H7 (cell line): ENCODE data around the gene C19orf25. TPM values are rescaled to one million over a fixed set of nuclear protein-coding genes. Genes with fewer than 3 reads are reported as not detected.

Source experiments
- DNase-seq: peaks from one replicate; pipeline ENCODE4 v3.0.0; 2012
- H3K27me3 ChIP-seq: 2 replicates; pipeline ENCODE4 v1.6.0; 2011; ENCODE audit warnings: mild to moderate bottlenecking, low read length; ENCODE audit not compliant: control insufficient read depth, insufficient read depth
- H3K36me3 ChIP-seq: replicated peaks from 2 replicates; pipeline ENCODE4 v1.5.1; 2011; ENCODE audit warnings: low read length; ENCODE audit not compliant: control insufficient read depth, insufficient read depth
- H3K4me3 ChIP-seq: 2 replicates; pipeline ENCODE4 v1.5.1; 2011; ENCODE audit warnings: low read depth, mild to moderate bottlenecking, control low read depth, low read length, moderate library complexity; ENCODE audit not compliant: insufficient read depth
- total RNA-seq: library from RNA; depleted of rRNA; stranded (reverse); fragments of >200 nt; shearing (Covaris generic); gene quantifications from 2 replicates; pipeline ENCODE4 v1.2.3, GENCODE V29; 2014

Gene C19orf25
- total RNA-seq, 1 experiment from 2014 or later: 75.3 TPM

GRCh38 chr19:1495051-1495798 is 16.2 kb upstream of the C19orf25 start:
- H3K27me3 ChIP-seq: peaks cover 17% of the 10 kb centered on the region
- H3K4me3 ChIP-seq: no peak overlapping the region
- DNase-seq: no peak
- H3K36me3 ChIP-seq: no peaks in the 10 kb centered on the region

- H3K4me3 ChIP-seq: no peak overlapping the region
- no peak for DNase-seq
- no peaks in the 10 kb centered on the region for H3K36me3 ChIP-seq
- peaks cover 19% of the 10 kb centered on the region for H3K27me3 ChIP-seq
These were observed 15.2 kb upstream of the C19orf25 start for GRCh38 chr19:1494115-1494815.

- H3K36me3 ChIP-seq: no peaks in the 10 kb centered on the region
- peaks cover 19% of the 10 kb centered on the region for H3K27me3 ChIP-seq
- DNase-seq: no peak
- no peak overlapping the region for H3K4me3 ChIP-seq
These were observed 13.5 kb upstream of the C19orf25 start for GRCh38 chr19:1492474-1493006.

- no peaks in the 10 kb centered on the region for H3K36me3 ChIP-seq
- no peak for DNase-seq
- peaks cover 19% of the 10 kb centered on the region for H3K27me3 ChIP-seq
- peak overlapping the region; percentile 61 for H3K4me3 ChIP-seq
These were observed 12.8 kb upstream of the C19orf25 start for GRCh38 chr19:1491849-1492170.

GRCh38 chr19:1491114-1491848 is 12.3 kb upstream of the C19orf25 start, which contains the start of gene REEP6:
TSS of gene REEP6 (plus strand) at chr19:1491181. CDS start at chr19:1491270, 89 bp downstream.
- peak within 1 kb of the TSS; percentile 61 for H3K4me3 ChIP-seq
- DNase-seq: no peak
- no peaks in the 10 kb centered on the region for H3K36me3 ChIP-seq
- peaks cover 19% of the 10 kb centered on the region for H3K27me3 ChIP-seq

GRCh38 chr19:1490311-1491113 is 11.5 kb upstream of the C19orf25 start, which contains the start of gene PCSK4:
TSS of gene PCSK4 (minus strand) at chr19:1490350. CDS start at chr19:1490346, 4 bp downstream.
- Histone ChIP-seq H3K27me3 (peaks cover 19% of the 10 kb centered on the region), H3K4me3 (peak within 1 kb of the TSS; percentile 61), H3K36me3 (no peaks in the 10 kb centered on the region)
- peak; percentile 100 for DNase-seq

GRCh38 chr19:1489463-1490310 is 10.7 kb upstream of the C19orf25 start:
- DNase-seq: peak; percentile 84
- Histone ChIP-seq H3K36me3 (no peaks in the 10 kb centered on the region), H3K4me3 (peak overlapping the region; percentile 49), H3K27me3 (peaks cover 19% of the 10 kb centered on the region)

GRCh38 chr19:1488282-1488601 is 9.2 kb upstream of the C19orf25 start:
- Histone ChIP-seq H3K27me3 (peaks cover 19% of the 10 kb centered on the region), H3K4me3 (no peak overlapping the region), H3K36me3 (no peaks in the 10 kb centered on the region)
- no peak for DNase-seq

- no peak for DNase-seq
- H3K36me3 ChIP-seq: no peaks in the 10 kb centered on the region
- H3K27me3 ChIP-seq: peaks cover 16% of the 10 kb centered on the region
- H3K4me3 ChIP-seq: no peak overlapping the region
These were observed 8.7 kb upstream of the C19orf25 start for GRCh38 chr19:1487576-1488281.

GRCh38 chr19:1486720-1487575 is 7.9 kb upstream of the C19orf25 start:
- Histone ChIP-seq H3K27me3 (peaks cover 11% of the 10 kb centered on the region), H3K36me3 (no peaks in the 10 kb centered on the region), H3K4me3 (no peak overlapping the region)
- peak; percentile 64 for DNase-seq

- Histone ChIP-seq H3K27me3 (no peaks in the 10 kb centered on the region), H3K36me3 (no peaks in the 10 kb centered on the region), H3K4me3 (no peak overlapping the region)
- no peak for DNase-seq
These were observed 5.0 kb upstream of the C19orf25 start for GRCh38 chr19:1483979-1484428.
